IPS-15b (cell line): Measurements from ENCODE around the gene EIF3F.
A peak's percentile ranks its signal among the peaks of the same experiment; 100 is the strongest.
"Not testable (repeated sequence)": the region's sequence is repeated elsewhere in the genome, so short reads cannot be mapped to it uniquely, and the experiment has no call there.

Source experiments
- H3K27me3 ChIP-seq: one replicate; pipeline ENCODE4 v1.6.1; 2013; ENCODE audit warnings: low read length; ENCODE audit not compliant: control insufficient read depth, insufficient read depth
- H3K36me3 ChIP-seq: one replicate; pipeline ENCODE4 v1.6.1; 2013; ENCODE audit warnings: low read length; ENCODE audit not compliant: control insufficient read depth, insufficient read depth
- H3K4me1 ChIP-seq: one replicate; pipeline ENCODE4 v1.6.1; 2013; ENCODE audit warnings: mild to moderate bottlenecking, low read length; ENCODE audit not compliant: control insufficient read depth, insufficient read depth
- H3K4me3 ChIP-seq: one replicate; pipeline ENCODE4 v1.5.1; 2013; ENCODE audit warnings: low read depth, low read length
- H3K9ac ChIP-seq: one replicate; pipeline ENCODE4 v1.6.1; 2013; ENCODE audit warnings: low read depth, mild to moderate bottlenecking, low read length
- H3K9me3 ChIP-seq: one replicate; pipeline ENCODE4 v1.6.1; 2013; ENCODE audit warnings: mild to moderate bottlenecking, low read length; ENCODE audit not compliant: control insufficient read depth, insufficient read depth

The EIF3F gene

DNA sequence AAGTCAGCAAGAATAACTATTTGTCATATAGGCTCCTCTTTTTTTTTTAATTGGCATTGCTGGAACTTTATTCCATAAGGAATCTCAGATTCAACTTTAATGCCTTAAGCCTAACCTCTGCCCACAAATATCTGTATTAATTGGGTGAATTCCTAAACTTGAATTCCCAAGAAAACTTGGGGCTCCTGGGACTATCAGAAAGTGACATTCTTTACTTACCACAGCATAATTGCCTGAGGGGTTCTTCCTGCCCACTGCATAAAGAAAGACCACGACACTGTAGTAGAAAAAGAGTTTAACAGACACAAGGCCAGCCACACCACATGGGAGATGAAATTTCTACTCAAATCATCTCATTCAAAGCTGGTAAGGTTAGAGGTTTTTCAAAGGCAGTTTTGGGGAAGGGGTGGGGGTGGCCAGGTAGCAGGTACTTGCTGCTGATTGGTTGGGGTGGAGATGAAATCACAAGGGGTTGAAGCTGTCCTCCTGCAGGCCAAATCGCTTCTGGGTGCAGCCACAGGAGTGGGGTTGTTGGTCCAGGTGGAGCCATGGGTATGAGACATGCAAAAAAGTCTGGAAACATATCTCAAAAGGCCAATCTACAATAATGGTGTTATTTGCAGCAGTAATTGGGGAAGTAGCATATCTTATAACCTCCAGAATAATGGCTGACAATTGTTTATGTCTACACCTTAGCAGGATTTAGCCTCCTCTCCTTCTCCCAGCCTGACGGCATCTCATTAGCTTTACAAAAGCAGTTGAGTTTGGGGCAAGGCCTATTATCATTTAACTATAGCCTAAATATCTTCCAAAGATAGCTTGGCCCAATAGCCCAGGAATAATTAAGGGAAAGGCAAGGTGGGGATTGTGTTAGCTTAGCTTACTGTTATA is 17.1 kb upstream of the EIF3F start:
- Histone ChIP-seq H3K9me3 (no peaks in the 10 kb centered on the region), H3K4me1 (peaks cover 21% of the 10 kb centered on the region), H3K9ac (no peak overlapping the region), H3K27me3 (no peaks in the 10 kb centered on the region), H3K36me3 (no peaks in the 10 kb centered on the region), H3K4me3 (peak overlapping the region; percentile 31)

DNA sequence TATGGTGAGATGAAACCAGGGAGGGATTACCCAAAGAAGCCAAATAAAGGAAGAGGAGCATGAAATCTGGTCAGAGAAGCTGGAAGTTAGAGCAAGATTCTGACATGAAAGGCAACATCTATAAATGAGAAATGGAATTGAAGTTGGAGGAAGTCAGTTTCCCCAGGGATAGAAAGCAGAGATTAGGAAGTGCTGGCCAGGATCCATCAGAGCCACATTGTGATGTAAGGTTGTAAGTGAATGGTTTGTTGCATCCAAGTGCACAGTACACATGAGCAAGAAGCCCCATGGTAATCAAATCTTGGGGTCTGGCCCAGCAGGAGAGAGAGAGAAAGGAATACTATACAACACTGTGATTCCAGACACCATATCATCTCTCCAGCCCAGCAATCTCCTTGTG is 15.3 kb upstream of the EIF3F start:
- no peak overlapping the region for H3K9ac ChIP-seq
- H3K27me3 ChIP-seq, result no peaks in the 10 kb centered on the region
- H3K4me1 ChIP-seq, result peaks cover 21% of the 10 kb centered on the region
- H3K36me3 ChIP-seq, result no peaks in the 10 kb centered on the region
- H3K4me3 ChIP-seq, result no peak overlapping the region
- H3K9me3 ChIP-seq, result no peaks in the 10 kb centered on the region

DNA sequence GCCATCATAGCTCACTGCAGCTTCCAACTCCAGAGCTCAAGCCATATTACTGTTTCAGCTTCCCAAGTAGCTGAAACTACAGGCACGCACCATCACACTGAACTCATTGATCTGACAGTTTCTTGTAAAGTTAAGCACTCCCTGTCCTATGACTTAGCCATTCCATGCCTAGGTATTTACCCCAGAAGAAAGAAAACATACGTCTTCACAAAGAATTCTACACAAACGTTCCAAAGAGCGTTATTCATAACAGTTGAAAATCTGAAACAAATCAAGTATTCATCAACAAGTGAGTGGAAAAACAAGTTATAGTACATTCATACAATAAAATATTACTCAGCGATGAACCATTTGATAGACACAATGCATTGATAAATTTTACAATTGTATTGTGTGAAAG is 14.1 kb upstream of the EIF3F start:
- H3K4me1 ChIP-seq, result peaks cover 23% of the 10 kb centered on the region
- H3K9ac ChIP-seq, result no peak overlapping the region
- no peaks in the 10 kb centered on the region for H3K9me3 ChIP-seq
- no peaks in the 10 kb centered on the region for H3K36me3 ChIP-seq
- no peaks in the 10 kb centered on the region for H3K27me3 ChIP-seq
- no peak overlapping the region for H3K4me3 ChIP-seq

DNA sequence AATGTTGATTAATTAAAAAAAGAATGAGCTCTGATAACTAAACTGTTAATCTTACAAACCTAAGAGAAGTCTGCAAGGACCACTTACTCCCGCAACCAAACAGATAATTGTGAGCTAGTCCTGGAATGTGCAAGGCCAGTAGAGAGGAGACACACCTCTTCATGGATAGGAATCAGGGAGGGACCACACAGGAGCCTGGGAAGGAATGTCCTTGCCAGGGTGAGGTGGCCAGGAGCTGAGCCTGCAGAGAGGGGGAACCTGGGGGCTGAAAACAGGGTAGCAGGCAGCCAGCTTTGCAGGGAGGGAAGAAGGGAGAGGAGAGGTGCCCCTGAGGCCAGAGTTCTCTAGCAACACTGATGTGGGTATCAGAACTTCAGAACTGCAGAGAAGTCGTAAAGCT is 12.5 kb upstream of the EIF3F start:
- Histone ChIP-seq H3K4me1 (peaks cover 16% of the 10 kb centered on the region), H3K9me3 (no peaks in the 10 kb centered on the region), H3K27me3 (no peaks in the 10 kb centered on the region), H3K36me3 (no peaks in the 10 kb centered on the region), H3K9ac (no peak overlapping the region), H3K4me3 (no peak overlapping the region)

DNA sequence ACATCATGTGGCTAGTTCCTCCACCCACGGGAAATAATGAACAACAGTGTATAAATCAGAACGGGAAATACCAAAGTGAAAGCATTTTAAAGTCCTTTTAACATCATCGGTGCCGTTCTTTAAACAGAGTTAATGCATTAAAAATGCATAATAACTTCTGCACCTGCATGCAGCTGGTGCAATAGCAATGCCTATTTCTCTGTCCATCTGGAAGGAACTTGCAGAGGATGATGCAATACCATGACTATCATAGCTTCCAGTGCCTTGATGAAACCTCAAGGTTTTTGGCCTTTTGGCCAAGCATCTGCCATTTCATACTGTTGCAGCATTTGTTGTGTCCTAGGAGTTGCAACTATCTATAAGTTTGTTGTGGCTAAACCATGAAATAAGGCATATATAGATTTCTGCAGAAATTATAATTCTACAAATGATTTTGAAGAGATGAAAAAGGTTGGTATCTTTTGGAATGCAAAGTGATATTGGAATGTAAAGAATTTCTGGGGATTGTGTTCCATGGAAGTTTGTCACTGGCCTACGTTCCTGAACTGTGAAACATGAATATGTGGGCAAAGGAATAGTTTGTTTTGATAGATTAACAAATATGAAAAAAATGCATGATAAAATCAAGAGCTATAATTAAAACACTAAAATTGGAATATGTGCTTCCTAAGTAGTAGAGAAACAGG is 9.8 kb upstream of the EIF3F start:
- H3K9ac ChIP-seq, result no peak overlapping the region
- H3K4me3 ChIP-seq, result no peak overlapping the region

DNA sequence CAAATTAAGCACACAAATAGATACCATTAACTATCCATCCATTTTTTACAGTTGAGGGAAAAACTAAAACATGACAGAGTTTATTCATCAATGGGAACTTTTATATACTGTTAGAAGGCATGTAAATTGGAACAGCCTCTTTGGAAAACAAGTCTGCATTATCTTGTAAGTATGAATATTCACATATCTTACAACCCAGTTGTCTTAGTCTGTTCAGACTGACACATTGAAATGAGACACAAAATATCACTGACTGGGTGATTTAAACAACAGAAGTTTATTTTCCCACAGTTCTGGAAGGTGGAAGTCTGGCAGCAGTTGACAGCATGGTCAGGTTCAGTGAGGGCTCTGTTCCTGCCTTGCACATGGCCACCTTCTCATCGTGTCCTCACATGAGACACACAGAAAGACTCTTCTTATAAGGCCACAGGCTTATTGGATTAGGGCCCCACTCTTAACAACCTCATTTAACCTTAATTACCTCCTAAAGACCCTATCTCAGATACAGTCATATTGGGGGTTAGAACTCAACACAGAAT is 5.4 kb upstream of the EIF3F start:
- Histone ChIP-seq H3K4me1 (peaks cover 2% of the 10 kb centered on the region), H3K36me3 (no peaks in the 10 kb centered on the region), H3K27me3 (no peaks in the 10 kb centered on the region), H3K4me3 (no peak overlapping the region), H3K9me3 (no peaks in the 10 kb centered on the region), H3K9ac (no peak overlapping the region)

More for the DNA sequence above, 9.8 kb upstream of the EIF3F start:
- H3K4me1 ChIP-seq, result peaks cover 2% of the 10 kb centered on the region
- H3K9me3 ChIP-seq, result no peaks in the 10 kb centered on the region
- H3K27me3 ChIP-seq, result no peaks in the 10 kb centered on the region
- H3K36me3 ChIP-seq, result no peaks in the 10 kb centered on the region

DNA sequence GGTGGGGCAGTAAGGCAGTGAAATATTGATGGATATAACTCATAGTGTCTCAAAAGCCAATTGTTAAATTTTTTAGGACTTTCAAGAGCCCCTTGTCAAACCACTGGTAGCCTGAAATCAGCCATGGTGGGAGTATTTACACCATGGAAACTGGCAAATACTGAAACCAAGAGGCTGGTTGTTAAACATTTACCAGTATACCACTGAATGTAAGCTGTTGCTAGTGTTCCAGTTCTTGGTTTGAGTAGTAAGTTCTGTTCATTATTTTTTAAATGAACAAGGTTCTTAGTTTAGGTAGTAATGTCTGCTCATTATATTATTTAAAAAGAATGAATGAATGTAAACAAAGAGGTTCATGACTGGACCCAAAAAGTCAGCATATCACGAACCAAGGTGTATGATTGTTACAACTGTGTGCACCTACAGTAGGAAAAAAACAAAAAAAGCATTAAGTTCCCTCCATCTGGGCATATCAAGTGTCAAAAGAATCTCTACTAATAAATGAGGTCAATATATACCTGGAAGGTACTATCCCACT is 4.5 kb upstream of the EIF3F start:
- Histone ChIP-seq H3K9ac (no peak overlapping the region), H3K36me3 (no peaks in the 10 kb centered on the region), H3K9me3 (no peaks in the 10 kb centered on the region), H3K4me1 (no peaks in the 10 kb centered on the region), H3K4me3 (no peak overlapping the region), H3K27me3 (no peaks in the 10 kb centered on the region)

DNA sequence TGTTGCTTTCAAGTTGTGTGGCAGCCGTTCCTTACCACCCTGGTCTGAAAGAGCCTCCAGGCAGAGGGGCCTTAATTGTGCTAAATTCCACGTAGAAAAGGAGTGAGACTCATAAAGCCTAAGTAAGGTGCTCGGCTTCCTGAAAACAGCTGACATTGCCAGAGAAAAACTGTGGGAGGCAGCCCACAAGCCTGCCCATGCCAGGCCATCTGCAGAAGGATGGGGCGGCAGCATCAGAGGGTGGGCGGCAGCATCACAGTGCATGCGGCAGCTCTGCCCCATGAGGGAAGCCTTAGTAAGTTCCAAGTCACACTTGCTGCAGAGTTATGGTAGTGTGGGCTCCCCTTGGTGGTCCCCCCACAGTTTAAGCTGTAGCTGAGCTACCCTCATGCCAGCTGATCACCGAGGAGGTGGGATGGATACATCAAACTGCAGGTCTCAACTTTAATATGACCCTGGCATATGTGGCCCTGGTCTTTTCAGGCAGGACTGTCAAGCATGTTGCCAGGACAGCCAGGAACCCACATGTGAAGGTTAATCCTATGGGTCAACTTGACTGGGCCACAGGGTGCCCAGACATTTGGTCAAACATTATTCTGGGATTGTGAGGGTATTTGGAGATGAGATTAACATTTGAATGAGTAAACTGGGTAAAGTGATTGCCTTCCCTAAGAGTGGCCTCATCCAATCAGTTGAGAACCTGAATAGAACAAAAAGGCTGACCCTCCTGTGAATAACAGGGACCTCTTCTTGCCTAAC is 3.1 kb upstream of the EIF3F start:
- Histone ChIP-seq H3K36me3 (no peaks in the 10 kb centered on the region), H3K27me3 (no peaks in the 10 kb centered on the region), H3K4me3 (no peak overlapping the region), H3K4me1 (no peaks in the 10 kb centered on the region), H3K9me3 (no peaks in the 10 kb centered on the region), H3K9ac (no peak overlapping the region)

DNA sequence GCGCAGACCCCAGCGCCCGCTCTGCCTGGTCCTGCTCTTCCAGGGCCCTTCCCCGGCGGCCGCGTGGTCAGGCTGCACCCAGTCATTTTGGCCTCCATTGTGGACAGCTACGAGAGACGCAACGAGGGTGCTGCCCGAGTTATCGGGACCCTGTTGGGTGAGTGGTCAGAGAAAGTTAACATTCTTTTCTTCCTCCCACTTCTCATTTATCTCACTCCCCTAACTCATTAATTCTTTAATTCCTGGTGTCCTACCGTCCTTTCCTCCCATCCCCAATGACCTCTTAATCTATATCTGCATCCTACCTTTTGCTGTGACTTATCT is 385 bp downstream of the EIF3F start:
- not testable (repeated sequence) for H3K36me3 ChIP-seq, H3K9me3 ChIP-seq, H3K4me1 ChIP-seq, H3K27me3 ChIP-seq
- Histone ChIP-seq H3K4me3 (peak overlapping the region; percentile 61), H3K9ac (peak overlapping the region; percentile 18)

DNA sequence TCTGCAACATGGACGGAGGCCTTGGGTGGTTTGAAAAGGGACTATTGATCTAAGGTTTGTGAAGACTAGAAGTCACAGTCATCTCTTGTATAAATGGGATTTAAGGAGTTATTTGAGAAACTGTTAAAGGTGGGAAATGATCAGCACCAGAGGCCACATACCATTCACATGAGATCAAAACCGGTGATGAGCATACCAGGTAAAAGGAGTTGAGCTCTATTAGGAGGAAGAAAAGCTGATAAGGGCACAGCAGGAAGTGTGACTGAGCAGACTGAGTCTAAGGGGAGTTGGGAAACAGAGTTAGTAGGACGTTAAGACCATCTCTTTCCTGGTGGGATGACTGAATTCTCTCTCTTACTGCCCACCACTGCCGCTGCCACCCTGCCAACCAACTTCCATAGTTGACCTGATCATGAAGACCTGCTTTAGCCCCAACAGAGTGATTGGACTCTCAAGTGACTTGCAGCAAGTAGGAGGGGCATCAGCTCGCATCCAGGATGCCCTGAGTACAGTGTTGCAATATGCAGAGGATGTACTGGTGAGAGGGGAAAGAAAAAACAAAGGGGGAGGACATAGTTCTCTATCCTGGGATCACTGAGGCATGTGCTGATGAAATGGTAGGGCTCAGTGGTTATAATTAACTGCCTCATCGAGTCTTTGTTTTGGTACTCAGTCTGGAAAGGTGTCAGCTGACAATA is 7.6 kb downstream of the EIF3F start:
- Histone ChIP-seq H3K27me3 (no peaks in the 10 kb centered on the region), H3K9me3 (no peaks in the 10 kb centered on the region), H3K36me3 (peaks cover 41% of the 10 kb centered on the region), H3K4me3 (no peak overlapping the region), H3K4me1 (no peaks in the 10 kb centered on the region), H3K9ac (no peak overlapping the region)

DNA sequence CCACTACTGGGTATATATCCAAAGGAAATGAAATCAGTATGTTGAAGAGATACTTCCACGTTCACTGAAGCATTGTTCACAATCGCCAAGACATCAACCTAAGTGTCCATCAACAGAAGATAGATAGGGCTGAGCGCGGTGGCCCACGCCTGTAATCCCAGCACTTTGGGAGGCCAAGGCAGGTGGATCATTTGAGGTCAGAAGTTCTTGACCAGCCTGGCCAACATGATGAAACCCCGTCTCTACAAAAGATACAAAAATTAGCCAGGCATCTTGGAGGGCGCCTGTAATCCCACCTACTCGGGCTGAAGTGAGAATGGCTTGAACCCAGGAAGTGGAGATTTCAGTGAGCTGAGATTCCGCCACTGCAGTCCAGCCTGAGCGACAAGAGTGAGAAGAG is 12.7 kb downstream of the EIF3F start:
- Histone ChIP-seq H3K36me3 (peaks cover 17% of the 10 kb centered on the region), H3K4me3 (no peak overlapping the region), H3K9ac (no peak overlapping the region), H3K4me1 (no peaks in the 10 kb centered on the region), H3K9me3 (no peaks in the 10 kb centered on the region), H3K27me3 (no peaks in the 10 kb centered on the region)
